Measurements from ENCODE around the gene TACSTD2.
"Not testable (repeated sequence)": the region's sequence is repeated elsewhere in the genome, so short reads cannot be mapped to it uniquely, and the experiment has no call there.

The TACSTD2 gene

GRCh38 chr1:58568271-58568860, 8.7 kb downstream of the TACSTD2 start:
- DNase-seq (ENCODE audit: low read depth in 2 of 2, low spot score in 1 of 2): no peak

- no peak for DNase-seq (ENCODE audit: low read depth in 2 of 2, low spot score in 1 of 2)
These were observed 10.7 kb downstream of the TACSTD2 start for GRCh38 chr1:58566339-58566738.

GRCh38 chr1:58563715-58564114, 13.3 kb downstream of the TACSTD2 start:
- not testable (repeated sequence) for DNase-seq (ENCODE audit: low read depth in 2 of 2, low spot score in 1 of 2)

GRCh38 chr1:58561633-58562032, 15.4 kb downstream of the TACSTD2 start:
- no peak for DNase-seq (ENCODE audit: low read depth in 2 of 2, low spot score in 1 of 2)

GRCh38 chr1:58555393-58555792, 21.7 kb downstream of the TACSTD2 start:
- DNase-seq (ENCODE audit: low read depth in 2 of 2, low spot score in 1 of 2): no peak

GRCh38 chr1:58551186-58552140, 25.6 kb downstream of the TACSTD2 start:
- DNase-seq (ENCODE audit: low read depth in 2 of 2, low spot score in 1 of 2): no peak

- DNase-seq (ENCODE audit: low read depth in 2 of 2, low spot score in 1 of 2): not testable (repeated sequence)
These were observed 27.8 kb downstream of the TACSTD2 start for GRCh38 chr1:58549291-58549690.

GRCh38 chr1:58548371-58548770, 28.7 kb downstream of the TACSTD2 start:
- DNase-seq (ENCODE audit: low read depth in 2 of 2, low spot score in 1 of 2): no peak

GRCh38 chr1:58546520-58547308, 30.3 kb downstream of the TACSTD2 start, which contains the start of gene OMA1:
Gene OMA1 (minus strand): TSS chr1:58546726. CDS start chr1:58539294, 7,432 bp downstream.
- peak; percentile 93 to 96 for DNase-seq (ENCODE audit: low read depth in 2 of 2, low spot score in 1 of 2)

GRCh38 chr1:58545591-58546519, 31.2 kb downstream of the TACSTD2 start:
- DNase-seq (ENCODE audit: low read depth in 2 of 2, low spot score in 1 of 2): peak; percentile 46 to 57

- no peak for DNase-seq (ENCODE audit: low read depth in 2 of 2, low spot score in 1 of 2)
These were observed 33.8 kb downstream of the TACSTD2 start for GRCh38 chr1:58543260-58543659.

GRCh38 chr1:58539553-58539952, 37.5 kb downstream of the TACSTD2 start:
- DNase-seq (ENCODE audit: low read depth in 2 of 2, low spot score in 1 of 2): no peak

- DNase-seq (ENCODE audit: low read depth in 2 of 2, low spot score in 1 of 2): no peak
These were observed 38.2 kb downstream of the TACSTD2 start for GRCh38 chr1:58538821-58539220.

- DNase-seq (ENCODE audit: low read depth in 2 of 2, low spot score in 1 of 2): not testable (repeated sequence)
These were observed 45.2 kb downstream of the TACSTD2 start for GRCh38 chr1:58531842-58532241.

- no peak for DNase-seq (ENCODE audit: low read depth in 2 of 2, low spot score in 1 of 2)
These were observed 47.8 kb downstream of the TACSTD2 start for GRCh38 chr1:58529284-58529683.

GRCh38 chr1:58528518-58528917, 48.5 kb downstream of the TACSTD2 start:
- DNase-seq (ENCODE audit: low read depth in 2 of 2, low spot score in 1 of 2): no peak

Measured in stimulated activated CD8-positive, alpha-beta memory T cell treated with anti-CD3 and anti-CD28 coated beads, Interleukin-4, amount 100 ng/mL, for 1 hour (primary cell).